ENCODE results near the gene UNC13A.
"Not testable (repeated sequence)": the region's sequence is repeated elsewhere in the genome, so short reads cannot be mapped to it uniquely, and the experiment has no call there.

Gene UNC13A

DNA sequence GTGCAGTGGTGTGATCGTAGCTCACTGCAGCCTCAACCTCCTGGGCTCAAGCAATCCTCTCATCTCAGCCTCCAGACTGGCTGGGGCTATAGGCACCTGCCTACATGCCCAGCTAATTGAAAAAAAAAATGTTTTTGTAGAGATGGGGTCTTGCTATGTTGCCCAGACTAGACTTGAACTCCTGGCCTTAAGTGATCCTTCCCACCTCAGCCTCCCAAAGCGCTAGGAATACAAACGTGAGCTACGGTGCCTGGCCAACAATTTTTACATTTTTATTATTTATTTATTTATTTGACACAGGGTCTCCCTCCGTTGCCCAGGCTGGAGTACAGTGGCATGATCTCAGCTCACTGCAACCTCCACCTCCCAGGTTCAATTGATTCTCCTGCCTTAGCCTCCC lies 117.9 kb downstream of the UNC13A start:
- not testable (repeated sequence) for DNase-seq (ENCODE audit: low read depth in 2 of 2)

- DNase-seq (ENCODE audit: low read depth in 2 of 2), result no peak
These were observed 120.2 kb downstream of the UNC13A start for GRCh38 chr19:17567940-17568339.

DNA sequence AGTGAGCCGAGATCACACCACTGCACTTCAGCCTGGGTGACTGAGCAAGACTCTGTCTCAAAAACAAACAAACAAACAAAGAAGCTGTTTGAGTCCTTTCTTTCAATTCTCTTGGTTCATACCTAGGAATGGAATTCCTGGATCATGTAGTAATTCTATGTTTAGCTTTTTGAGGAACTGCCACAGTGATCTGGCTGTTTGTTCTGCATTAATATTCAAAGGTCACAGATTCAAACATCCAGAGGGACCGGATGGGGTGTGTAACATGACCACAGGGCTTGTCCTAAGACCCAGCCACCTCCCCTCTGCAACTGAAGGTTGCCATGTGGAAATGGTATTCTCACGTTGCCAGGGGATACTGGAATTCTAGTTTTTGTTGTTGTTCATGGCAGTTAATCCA lies 122.5 kb downstream of the UNC13A start:
- DNase-seq (ENCODE audit: low read depth in 2 of 2), result no peak

GRCh38 chr19:17564781-17565180 lies 123.4 kb downstream of the UNC13A start:
- DNase-seq (ENCODE audit: low read depth in 2 of 2), result no peak

DNA sequence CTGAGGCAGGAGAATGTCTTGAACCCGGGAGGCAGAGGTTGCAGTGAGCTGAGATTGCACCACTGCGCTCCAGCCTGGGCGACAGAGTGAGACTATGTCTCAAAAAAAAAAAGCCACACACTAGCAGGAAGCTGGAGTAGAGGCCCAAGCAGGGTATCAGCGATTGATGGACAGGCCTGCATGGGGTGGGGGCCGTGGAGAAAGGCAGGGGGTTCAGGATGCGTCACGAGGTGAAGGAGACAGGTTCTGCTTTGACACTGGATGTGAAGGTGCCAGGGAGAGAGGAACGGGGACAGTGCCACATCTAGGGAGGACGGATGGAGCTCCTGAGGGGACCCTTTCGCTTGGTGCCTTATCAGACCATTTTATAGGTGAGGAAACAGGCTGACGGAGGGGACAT lies 125.6 kb downstream of the UNC13A start:
- DNase-seq (ENCODE audit: low read depth in 2 of 2), result no peak

- no peak for DNase-seq (ENCODE audit: low read depth in 2 of 2)
These were observed 126.1 kb downstream of the UNC13A start for GRCh38 chr19:17562097-17562496.

- DNase-seq (ENCODE audit: low read depth in 2 of 2), result no peak
These were observed 128.0 kb downstream of the UNC13A start for GRCh38 chr19:17560205-17560595.

GRCh38 chr19:17557466-17557865 lies 130.7 kb downstream of the UNC13A start:
- no peak for DNase-seq (ENCODE audit: low read depth in 2 of 2)

DNA sequence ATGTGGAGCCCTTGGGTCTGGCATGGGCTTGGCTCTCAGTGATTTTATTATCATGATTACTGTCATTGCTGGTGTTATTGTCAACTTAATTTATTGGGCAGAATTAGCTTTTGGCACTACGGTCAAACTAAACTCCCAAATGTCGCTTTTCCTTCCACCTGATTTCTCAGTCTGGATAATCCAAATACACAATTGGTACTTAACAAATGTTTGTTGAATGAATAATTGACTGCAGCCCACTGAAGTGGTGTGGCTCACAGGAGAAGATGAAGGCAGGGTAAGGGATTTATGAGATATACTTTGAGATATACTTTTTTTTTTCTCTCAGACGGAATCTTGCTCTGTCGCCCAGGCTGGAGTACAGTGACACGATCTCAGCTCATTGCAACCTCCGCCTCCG lies 131.2 kb downstream of the UNC13A start:
- no peak for DNase-seq (ENCODE audit: low read depth in 2 of 2)

- DNase-seq (ENCODE audit: low read depth in 2 of 2), result no peak
These were observed 132.0 kb downstream of the UNC13A start for GRCh38 chr19:17555929-17556813.

DNA sequence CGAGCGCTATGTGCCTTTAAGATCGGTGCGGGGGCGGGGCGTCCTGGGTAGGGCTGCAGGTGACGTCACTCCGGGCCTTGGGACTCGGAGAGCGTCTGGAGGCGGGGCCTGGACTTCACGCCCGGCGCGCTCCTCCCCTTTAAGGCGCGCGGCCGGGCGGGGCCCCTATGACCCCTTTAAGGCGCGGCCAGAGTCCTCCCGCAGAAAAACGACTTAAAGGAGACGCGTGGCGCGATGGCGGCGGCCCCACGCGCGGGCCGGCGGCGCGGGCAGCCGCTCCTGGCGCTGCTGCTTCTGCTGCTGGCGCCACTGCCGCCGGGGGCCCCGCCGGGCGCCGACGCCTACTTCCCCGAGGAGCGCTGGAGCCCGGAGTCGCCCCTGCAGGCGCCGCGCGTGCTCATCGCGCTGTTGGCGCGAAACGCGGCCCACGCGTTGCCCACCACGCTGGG lies 132.7 kb downstream of the UNC13A start, which contains the start of gene COLGALT1:
COLGALT1 (plus strand) TSS at position 170 of the 449 bp plus-strand sequence; CDS start at position 235, 65 bp downstream.
- peak; percentile 97 to 98 for DNase-seq (ENCODE audit: low read depth in 2 of 2)

GRCh38 chr19:17554968-17555479 lies 133.1 kb downstream of the UNC13A start:
- no peak for DNase-seq (ENCODE audit: low read depth in 2 of 2)

DNA sequence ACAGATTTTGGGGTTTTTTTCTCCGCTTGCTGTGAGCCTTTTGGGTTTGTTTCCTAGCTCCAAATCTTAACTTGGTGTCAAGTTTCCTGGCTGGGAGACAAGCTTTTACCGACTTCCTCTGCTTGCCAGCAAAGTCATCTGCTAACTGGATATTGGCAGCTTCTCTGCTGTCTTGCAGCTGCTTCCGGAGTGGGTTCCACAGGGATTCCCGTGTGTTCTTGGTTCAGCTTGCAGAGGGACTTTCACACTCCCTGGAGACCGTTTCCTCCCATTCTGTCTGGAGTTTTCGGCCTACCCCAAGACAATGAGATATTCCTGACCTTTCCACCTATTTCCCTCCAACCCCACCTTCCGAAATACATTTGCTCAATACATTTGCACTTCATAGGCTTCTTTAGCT lies 134.9 kb downstream of the UNC13A start:
- DNase-seq (ENCODE audit: low read depth in 2 of 2), result no peak

- not testable (repeated sequence) for DNase-seq (ENCODE audit: low read depth in 2 of 2)
These were observed 135.4 kb downstream of the UNC13A start for GRCh38 chr19:17552735-17553134.
